ENCODE data around the gene RGSL1. TPM values are rescaled to one million over a fixed set of nuclear protein-coding genes. Genes with fewer than 3 reads are reported as not detected.

RGSL1 gene
- total RNA-seq, 1 experiment from 2014 or later, result not detected

- no peaks in the 10 kb centered on the region for H3K4me1 ChIP-seq (ENCODE audit: insufficient read depth, low read length, poor library complexity, severe bottlenecking)
- H3K9me3 ChIP-seq (ENCODE audit: low read depth, low read length, poor library complexity, severe bottlenecking), result no peaks in the 10 kb centered on the region
- ChIA-PET POLR2A (ENCODE audit: low non-redundant PET) (no interaction called here), CTCF (no interaction called here)
- no peak overlapping the region for H3K27ac ChIP-seq (ENCODE audit: low read depth, low read length, poor library complexity, severe bottlenecking)
- H3K36me3 ChIP-seq (ENCODE audit: insufficient read depth, low read length, poor library complexity, severe bottlenecking), result no peaks in the 10 kb centered on the region
- BruUV-seq (replicated peaks), result no TSS peak
- TF ChIP-seq EZH2 (IDR thresholded peaks at IDR 0.05; ENCODE audit: borderline replicate concordance, low read depth, low read length, poor library complexity, severe bottlenecking), result no peak
- TF ChIP-seq, protein P1, sequence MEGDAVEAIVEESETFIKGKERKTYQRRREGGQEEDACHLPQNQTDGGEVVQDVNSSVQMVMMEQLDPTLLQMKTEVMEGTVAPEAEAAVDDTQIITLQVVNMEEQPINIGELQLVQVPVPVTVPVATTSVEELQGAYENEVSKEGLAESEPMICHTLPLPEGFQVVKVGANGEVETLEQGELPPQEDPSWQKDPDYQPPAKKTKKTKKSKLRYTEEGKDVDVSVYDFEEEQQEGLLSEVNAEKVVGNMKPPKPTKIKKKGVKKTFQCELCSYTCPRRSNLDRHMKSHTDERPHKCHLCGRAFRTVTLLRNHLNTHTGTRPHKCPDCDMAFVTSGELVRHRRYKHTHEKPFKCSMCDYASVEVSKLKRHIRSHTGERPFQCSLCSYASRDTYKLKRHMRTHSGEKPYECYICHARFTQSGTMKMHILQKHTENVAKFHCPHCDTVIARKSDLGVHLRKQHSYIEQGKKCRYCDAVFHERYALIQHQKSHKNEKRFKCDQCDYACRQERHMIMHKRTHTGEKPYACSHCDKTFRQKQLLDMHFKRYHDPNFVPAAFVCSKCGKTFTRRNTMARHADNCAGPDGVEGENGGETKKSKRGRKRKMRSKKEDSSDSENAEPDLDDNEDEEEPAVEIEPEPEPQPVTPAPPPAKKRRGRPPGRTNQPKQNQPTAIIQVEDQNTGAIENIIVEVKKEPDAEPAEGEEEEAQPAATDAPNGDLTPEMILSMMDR (conservative IDR thresholded peaks at IDR 0.05; ENCODE audit: low read depth, low read length), result no peak
- intact Hi-C loops (cut with micrococcal nuclease; ENCODE audit: unreplicated experiment), result no loop called here
- H3K27me3 ChIP-seq (replicated peaks; ENCODE audit: insufficient read depth, low read depth, low read length, poor library complexity), result no peaks in the 10 kb centered on the region
- no peak overlapping the region for H3K4me3 ChIP-seq (ENCODE audit: low read depth, low read length, poor library complexity, severe bottlenecking)
- no peak for DNase-seq (ENCODE audit: low spot score)
These were observed 11.6 kb upstream of the RGSL1 start for GRCh38 chr1:182438326-182438725.

GRCh38 chr1:182441719-182442118, 8.2 kb upstream of the RGSL1 start:
- intact Hi-C loops (cut with micrococcal nuclease; ENCODE audit: unreplicated experiment), result no loop called here
- Histone ChIP-seq H3K4me1 (ENCODE audit: insufficient read depth, low read length, poor library complexity, severe bottlenecking) (no peaks in the 10 kb centered on the region), H3K9me3 (ENCODE audit: low read depth, low read length, poor library complexity, severe bottlenecking) (no peaks in the 10 kb centered on the region), H3K27ac (ENCODE audit: low read depth, low read length, poor library complexity, severe bottlenecking) (no peak overlapping the region), H3K36me3 (ENCODE audit: insufficient read depth, low read length, poor library complexity, severe bottlenecking) (no peaks in the 10 kb centered on the region), H3K27me3 (replicated peaks; ENCODE audit: insufficient read depth, low read depth, low read length, poor library complexity) (no peaks in the 10 kb centered on the region), H3K4me3 (ENCODE audit: low read depth, low read length, poor library complexity, severe bottlenecking) (no peak overlapping the region)
- BruUV-seq (replicated peaks), result no TSS peak
- TF ChIP-seq, protein P1 (conservative IDR thresholded peaks at IDR 0.05; ENCODE audit: low read depth, low read length), result no peak
- TF ChIP-seq EZH2 (IDR thresholded peaks at IDR 0.05; ENCODE audit: borderline replicate concordance, low read depth, low read length, poor library complexity, severe bottlenecking), result no peak
- DNase-seq (ENCODE audit: low spot score), result no peak
- CTCF ChIA-PET, result no interaction called here
- POLR2A ChIA-PET (ENCODE audit: low non-redundant PET), result no interaction called here

DNA sequence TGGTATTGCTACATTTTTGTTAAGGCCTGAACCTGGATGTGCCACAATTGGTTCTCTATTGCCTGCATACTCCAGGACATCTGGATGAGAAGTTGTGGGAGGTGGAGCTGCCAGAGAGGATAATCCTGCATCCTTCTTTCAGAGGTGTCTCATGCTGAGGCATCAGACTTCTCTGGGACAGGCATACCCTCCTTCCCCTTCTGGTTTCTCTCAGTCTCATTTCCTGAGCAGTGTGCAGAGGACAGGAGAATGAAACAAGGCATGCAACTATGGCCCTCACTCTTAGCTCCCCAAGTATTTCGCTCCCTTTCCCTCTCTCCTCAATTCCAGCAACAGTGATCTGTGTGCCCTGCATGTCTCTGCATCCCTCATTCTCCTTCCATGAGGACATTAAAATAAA, 7.6 kb upstream of the RGSL1 start:
- Histone ChIP-seq H3K27ac (ENCODE audit: low read depth, low read length, poor library complexity, severe bottlenecking) (no peak overlapping the region), H3K9me3 (ENCODE audit: low read depth, low read length, poor library complexity, severe bottlenecking) (no peaks in the 10 kb centered on the region), H3K4me1 (ENCODE audit: insufficient read depth, low read length, poor library complexity, severe bottlenecking) (no peaks in the 10 kb centered on the region), H3K36me3 (ENCODE audit: insufficient read depth, low read length, poor library complexity, severe bottlenecking) (no peaks in the 10 kb centered on the region), H3K4me3 (ENCODE audit: low read depth, low read length, poor library complexity, severe bottlenecking) (no peak overlapping the region), H3K27me3 (replicated peaks; ENCODE audit: insufficient read depth, low read depth, low read length, poor library complexity) (no peaks in the 10 kb centered on the region)
- ChIA-PET POLR2A (ENCODE audit: low non-redundant PET) (no interaction called here), CTCF (no interaction called here)
- no TSS peak for BruUV-seq (replicated peaks)
- no peak for DNase-seq (ENCODE audit: low spot score)
- TF ChIP-seq EZH2 (IDR thresholded peaks at IDR 0.05; ENCODE audit: borderline replicate concordance, low read depth, low read length, poor library complexity, severe bottlenecking), result no peak
- TF ChIP-seq, protein P1 (conservative IDR thresholded peaks at IDR 0.05; ENCODE audit: low read depth, low read length), result no peak
- intact Hi-C loops (cut with micrococcal nuclease; ENCODE audit: unreplicated experiment), result no loop called here
